ENCODE results near the gene TUBA3E. TPM values are rescaled to one million over a fixed set of nuclear protein-coding genes. Genes with fewer than 3 reads are reported as not detected.

The TUBA3E gene
- total and polyA plus RNA-seq, 9 of the 15 experiments (the other 6 are each of a cell fraction or from before 2014, with no cell fraction given): 0.09 to 0.30 (median 0.13) TPM; not detected in 3

GRCh38 chr2:130241041-130241707 lies 42.9 kb upstream of the TUBA3E start (continued):
- no peak for TF ChIP-seq EWSR1 (IDR thresholded peaks at IDR 0.05; ENCODE audit: borderline replicate concordance, low read depth, partially characterized antibody)
- peak; percentile 61 for TF ChIP-seq EHMT2 (IDR thresholded peaks at IDR 0.05)
- TF ChIP-seq SAFB (IDR thresholded peaks at IDR 0.05; ENCODE audit: borderline replicate concordance, low read depth, low read length): no peak
- no peak for TF ChIP-seq THRA (IDR thresholded peaks at IDR 0.05)
- no peak for TF ChIP-seq ZNF408 (CRISPR knock-in tag; IDR thresholded peaks at IDR 0.05; ENCODE audit: low read depth)
- no peak for TF ChIP-seq RBM25 (IDR thresholded peaks at IDR 0.05; ENCODE audit: low read depth, low read length, severe bottlenecking)
- no peak for TF ChIP-seq ZNF140 (CRISPR knock-in tag; IDR thresholded peaks at IDR 0.05)
- no peak for TF ChIP-seq GABPA (tag; conservative IDR thresholded peaks at IDR 0.05; ENCODE audit: low read depth)
- no peak for TF ChIP-seq RFX1 (IDR thresholded peaks at IDR 0.05)
- peak; percentile 45; the same call in 1 of the 2 replicates for TF ChIP-seq SPI1 (IDR thresholded peaks at IDR 0.05; ENCODE audit: borderline replicate concordance, low read depth, low read length)
- TF ChIP-seq, protein P1, sequence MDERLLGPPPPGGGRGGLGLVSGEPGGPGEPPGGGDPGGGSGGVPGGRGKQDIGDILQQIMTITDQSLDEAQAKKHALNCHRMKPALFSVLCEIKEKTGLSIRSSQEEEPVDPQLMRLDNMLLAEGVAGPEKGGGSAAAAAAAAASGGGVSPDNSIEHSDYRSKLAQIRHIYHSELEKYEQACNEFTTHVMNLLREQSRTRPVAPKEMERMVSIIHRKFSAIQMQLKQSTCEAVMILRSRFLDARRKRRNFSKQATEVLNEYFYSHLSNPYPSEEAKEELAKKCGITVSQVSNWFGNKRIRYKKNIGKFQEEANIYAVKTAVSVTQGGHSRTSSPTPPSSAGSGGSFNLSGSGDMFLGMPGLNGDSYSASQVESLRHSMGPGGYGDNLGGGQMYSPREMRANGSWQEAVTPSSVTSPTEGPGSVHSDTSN (CRISPR knock-in tag; IDR thresholded peaks at IDR 0.05; ENCODE audit: low read depth): no peak
- TF ChIP-seq, protein P1 (tag; conservative IDR thresholded peaks at IDR 0.05; ENCODE audit: low read depth): peak; percentile 55
- TF ChIP-seq HBP1 (CRISPR knock-in tag; IDR thresholded peaks at IDR 0.05): no peak
- no peak for TF ChIP-seq ZNF282 (CRISPR knock-in tag; IDR thresholded peaks at IDR 0.05)
- no peak for TF ChIP-seq NFYB (IDR thresholded peaks at IDR 0.05; ENCODE audit: extremely low read depth, insufficient read length)
- TF ChIP-seq KLF6 (CRISPR knock-in tag; IDR thresholded peaks at IDR 0.05; ENCODE audit: borderline replicate concordance): no peak
- TF ChIP-seq MXD1 (CRISPR knock-in tag; IDR thresholded peaks at IDR 0.05; ENCODE audit: borderline replicate concordance, poor library complexity, severe bottlenecking): no peak
- no peak for TF ChIP-seq HNRNPUL1 (IDR thresholded peaks at IDR 0.05; ENCODE audit: low read length)
- TF ChIP-seq ARNT (IDR thresholded peaks at IDR 0.05): no peak
- TF ChIP-seq ZNF124 (CRISPR knock-in tag; IDR thresholded peaks at IDR 0.05): no peak
- no peak for TF ChIP-seq SMAD3 (CRISPR knock-in tag; conservative IDR thresholded peaks at IDR 0.05)
- no peak for TF ChIP-seq ETS2 (tag; IDR thresholded peaks at IDR 0.05; ENCODE audit: borderline replicate concordance, poor library complexity, severe bottlenecking)
- no peak for TF ChIP-seq CXXC5 (CRISPR knock-in tag; IDR thresholded peaks at IDR 0.05)
- TF ChIP-seq POLR2G (IDR thresholded peaks at IDR 0.05; ENCODE audit: low read depth, low read length): no peak

All from K562 (cell line).